ENCODE data around the gene PTMA. TPM values are rescaled to one million over a fixed set of nuclear protein-coding genes. Genes with fewer than 3 reads are reported as not detected.
"Not testable (repeated sequence)": the region's sequence is repeated elsewhere in the genome, so short reads cannot be mapped to it uniquely, and the experiment has no call there.

Gene PTMA
- polyA plus RNA-seq, 1 of the 3 experiments (the other 2 are of a cell fraction) = 767 TPM

DNA sequence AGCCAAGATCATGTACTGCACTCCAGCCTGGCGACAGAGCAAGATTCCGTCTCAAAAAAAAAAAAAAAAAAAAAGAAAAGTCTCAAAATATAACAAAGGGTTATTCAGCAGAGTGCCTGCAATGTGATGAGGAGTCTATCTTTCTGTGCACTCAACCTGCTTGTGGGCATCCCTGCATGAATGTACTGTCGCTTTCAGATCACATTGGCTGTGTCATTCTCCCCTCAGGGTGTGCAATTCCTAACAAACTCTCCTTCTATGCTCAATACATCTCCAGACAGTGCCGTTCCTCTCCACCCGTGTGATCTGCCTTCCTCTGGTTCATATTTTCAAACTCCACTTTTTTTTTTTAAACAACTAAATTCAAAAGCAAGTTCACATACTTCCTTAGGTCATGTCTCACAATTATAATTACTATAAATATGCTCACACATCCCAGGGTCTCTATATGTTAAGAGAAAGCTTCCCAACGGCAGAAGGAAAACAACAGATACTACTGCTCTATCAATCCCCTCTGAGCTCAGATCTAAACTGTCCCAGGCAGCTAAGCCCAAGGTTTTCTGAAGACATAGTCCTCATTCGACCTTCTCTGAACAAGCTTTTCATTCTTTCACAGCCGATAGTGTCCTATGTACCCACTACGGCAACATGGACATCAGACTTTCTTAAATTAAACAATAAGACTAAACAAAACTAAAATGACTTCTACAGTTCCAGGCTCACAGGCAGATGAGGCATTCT, 35.2 kb downstream of the PTMA start (continued):
- TF ChIP-seq, protein P1, sequence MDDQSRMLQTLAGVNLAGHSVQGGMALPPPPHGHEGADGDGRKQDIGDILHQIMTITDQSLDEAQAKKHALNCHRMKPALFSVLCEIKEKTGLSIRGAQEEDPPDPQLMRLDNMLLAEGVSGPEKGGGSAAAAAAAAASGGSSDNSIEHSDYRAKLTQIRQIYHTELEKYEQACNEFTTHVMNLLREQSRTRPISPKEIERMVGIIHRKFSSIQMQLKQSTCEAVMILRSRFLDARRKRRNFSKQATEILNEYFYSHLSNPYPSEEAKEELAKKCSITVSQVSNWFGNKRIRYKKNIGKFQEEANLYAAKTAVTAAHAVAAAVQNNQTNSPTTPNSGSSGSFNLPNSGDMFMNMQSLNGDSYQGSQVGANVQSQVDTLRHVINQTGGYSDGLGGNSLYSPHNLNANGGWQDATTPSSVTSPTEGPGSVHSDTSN (IDR thresholded peaks at IDR 0.05) = no peak
- TF ChIP-seq GATA2 (CRISPR knock-in tag; IDR thresholded peaks at IDR 0.05) (no peak), RCOR1 (IDR thresholded peaks at IDR 0.05; ENCODE audit: low read length) (no peak), RAD21 (IDR thresholded peaks at IDR 0.05; ENCODE audit: low read length) (no peak), TEAD4 (IDR thresholded peaks at IDR 0.05; ENCODE audit: borderline replicate concordance, insufficient read depth) (no peak), TAF1 (IDR thresholded peaks at IDR 0.05; ENCODE audit: borderline replicate concordance, low read depth, low read length) (no peak), FOXM1 (IDR thresholded peaks at IDR 0.05; ENCODE audit: low read depth) (no peak), TCF12 (IDR thresholded peaks at IDR 0.05) (no peak), CHD2 (IDR thresholded peaks at IDR 0.05; ENCODE audit: low read length, partially characterized antibody) (no peak), MXI1 (IDR thresholded peaks at IDR 0.05; ENCODE audit: low read depth, low read length) (no peak)

DNA sequence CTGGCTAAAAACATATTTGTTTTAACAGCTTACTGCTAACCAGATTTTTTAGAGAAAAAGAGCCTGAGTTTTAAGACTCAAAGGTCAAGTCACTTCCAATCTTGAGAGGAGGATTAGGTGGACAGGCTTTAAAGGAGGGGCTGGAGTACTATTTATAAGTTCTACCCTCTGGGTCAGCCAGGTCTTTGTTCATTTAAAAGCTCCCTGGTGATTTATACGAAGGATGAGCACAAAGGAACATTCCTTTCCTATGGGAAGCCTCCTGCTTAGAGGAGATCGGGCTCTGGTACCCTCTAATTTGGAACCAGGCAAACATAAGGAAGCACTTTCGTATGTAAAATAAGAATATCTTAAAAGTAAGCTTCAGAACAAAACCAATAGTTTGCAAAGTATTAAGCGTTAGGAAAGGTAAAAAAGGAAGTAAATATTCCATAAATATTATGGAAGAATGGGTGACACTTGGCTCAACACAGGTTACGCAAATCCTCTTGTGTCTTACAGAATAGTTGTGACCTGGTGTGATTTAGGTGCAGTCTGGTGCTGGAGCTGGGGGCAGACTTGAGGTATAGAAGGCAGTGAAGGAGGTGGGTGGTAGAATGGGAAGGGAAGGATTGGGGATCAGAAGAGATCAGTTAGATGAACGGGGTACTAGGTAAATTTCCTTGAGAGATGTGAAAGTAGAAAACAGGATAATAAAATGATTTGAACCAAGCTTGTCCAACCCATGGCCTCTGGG, 37.1 kb downstream of the PTMA start:
- H4K20me1 ChIP-seq (ENCODE audit: insufficient read depth) = no peaks in the 10 kb centered on the region
- peaks cover 0 to 4% of the 10 kb centered on the region in 2 experiments; a peak in 1 of 4 replicates for H3K4me1 ChIP-seq (ENCODE audit: control insufficient read depth in 1 of 2, insufficient read depth in 2 of 2, low read depth in 1 of 2, low read length in 1 of 2)
- 88% methylated on average over 6 of the region's 6 CpGs for WGBS (ENCODE audit: low lambda C conversion rate)
- TF ChIP-seq MEF2A (IDR thresholded peaks at IDR 0.05; ENCODE audit: borderline replicate concordance, low read depth) (no peak), MXI1 (IDR thresholded peaks at IDR 0.05; ENCODE audit: low read depth, low read length) (no peak), SIN3A (IDR thresholded peaks at IDR 0.05; ENCODE audit: borderline replicate concordance, low read depth, low read length) (no peak), EP300 (IDR thresholded peaks at IDR 0.05; ENCODE audit: borderline replicate concordance in 1 of 2, low read depth in 1 of 2, low read length in 1 of 2) (no peak), GABPA (IDR thresholded peaks at IDR 0.05; ENCODE audit: low read depth) (no peak), TCF12 (IDR thresholded peaks at IDR 0.05) (no peak)
- TF ChIP-seq, protein P2, sequence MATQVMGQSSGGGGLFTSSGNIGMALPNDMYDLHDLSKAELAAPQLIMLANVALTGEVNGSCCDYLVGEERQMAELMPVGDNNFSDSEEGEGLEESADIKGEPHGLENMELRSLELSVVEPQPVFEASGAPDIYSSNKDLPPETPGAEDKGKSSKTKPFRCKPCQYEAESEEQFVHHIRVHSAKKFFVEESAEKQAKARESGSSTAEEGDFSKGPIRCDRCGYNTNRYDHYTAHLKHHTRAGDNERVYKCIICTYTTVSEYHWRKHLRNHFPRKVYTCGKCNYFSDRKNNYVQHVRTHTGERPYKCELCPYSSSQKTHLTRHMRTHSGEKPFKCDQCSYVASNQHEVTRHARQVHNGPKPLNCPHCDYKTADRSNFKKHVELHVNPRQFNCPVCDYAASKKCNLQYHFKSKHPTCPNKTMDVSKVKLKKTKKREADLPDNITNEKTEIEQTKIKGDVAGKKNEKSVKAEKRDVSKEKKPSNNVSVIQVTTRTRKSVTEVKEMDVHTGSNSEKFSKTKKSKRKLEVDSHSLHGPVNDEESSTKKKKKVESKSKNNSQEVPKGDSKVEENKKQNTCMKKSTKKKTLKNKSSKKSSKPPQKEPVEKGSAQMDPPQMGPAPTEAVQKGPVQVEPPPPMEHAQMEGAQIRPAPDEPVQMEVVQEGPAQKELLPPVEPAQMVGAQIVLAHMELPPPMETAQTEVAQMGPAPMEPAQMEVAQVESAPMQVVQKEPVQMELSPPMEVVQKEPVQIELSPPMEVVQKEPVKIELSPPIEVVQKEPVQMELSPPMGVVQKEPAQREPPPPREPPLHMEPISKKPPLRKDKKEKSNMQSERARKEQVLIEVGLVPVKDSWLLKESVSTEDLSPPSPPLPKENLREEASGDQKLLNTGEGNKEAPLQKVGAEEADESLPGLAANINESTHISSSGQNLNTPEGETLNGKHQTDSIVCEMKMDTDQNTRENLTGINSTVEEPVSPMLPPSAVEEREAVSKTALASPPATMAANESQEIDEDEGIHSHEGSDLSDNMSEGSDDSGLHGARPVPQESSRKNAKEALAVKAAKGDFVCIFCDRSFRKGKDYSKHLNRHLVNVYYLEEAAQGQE (IDR thresholded peaks at IDR 0.05; ENCODE audit: low read depth, low read length) = no peak
- TF ChIP-seq, protein P3, sequence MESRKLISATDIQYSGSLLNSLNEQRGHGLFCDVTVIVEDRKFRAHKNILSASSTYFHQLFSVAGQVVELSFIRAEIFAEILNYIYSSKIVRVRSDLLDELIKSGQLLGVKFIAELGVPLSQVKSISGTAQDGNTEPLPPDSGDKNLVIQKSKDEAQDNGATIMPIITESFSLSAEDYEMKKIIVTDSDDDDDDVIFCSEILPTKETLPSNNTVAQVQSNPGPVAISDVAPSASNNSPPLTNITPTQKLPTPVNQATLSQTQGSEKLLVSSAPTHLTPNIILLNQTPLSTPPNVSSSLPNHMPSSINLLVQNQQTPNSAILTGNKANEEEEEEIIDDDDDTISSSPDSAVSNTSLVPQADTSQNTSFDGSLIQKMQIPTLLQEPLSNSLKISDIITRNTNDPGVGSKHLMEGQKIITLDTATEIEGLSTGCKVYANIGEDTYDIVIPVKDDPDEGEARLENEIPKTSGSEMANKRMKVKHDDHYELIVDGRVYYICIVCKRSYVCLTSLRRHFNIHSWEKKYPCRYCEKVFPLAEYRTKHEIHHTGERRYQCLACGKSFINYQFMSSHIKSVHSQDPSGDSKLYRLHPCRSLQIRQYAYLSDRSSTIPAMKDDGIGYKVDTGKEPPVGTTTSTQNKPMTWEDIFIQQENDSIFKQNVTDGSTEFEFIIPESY (IDR thresholded peaks at IDR 0.05; ENCODE audit: borderline replicate concordance, low read depth) = no peak
- H3F3A ChIP-seq (replicated peaks; ENCODE audit: insufficient read depth) = no peaks in the 10 kb centered on the region
- no peak for DNase-seq
- no peaks in the 10 kb centered on the region for H3K79me2 ChIP-seq (ENCODE audit: insufficient read depth)
- no peaks in the 10 kb centered on the region for H3K36me3 ChIP-seq (replicated peaks in 1 of 2; ENCODE audit: control insufficient read depth in 1 of 2, insufficient read depth in 2 of 2, low read length in 1 of 2)
- H3K27me3 ChIP-seq (ENCODE audit: insufficient read depth) = no peaks in the 10 kb centered on the region
- ChIA-PET POLR2A (no interaction called here), CTCF (interaction anchor here (1.4 kb wide), 1 partner anchor 31 kb away, joined by 6 read pairs; no protein-coding TSS in a partner anchor)
- no peak overlapping the region for H3K4me2 ChIP-seq
- no peak overlapping the region for H3K4me3 ChIP-seq (ENCODE audit: low read depth in 2 of 2, low read length in 1 of 2)
- no peaks in the 10 kb centered on the region for H3K9me2 ChIP-seq
- H2AFZ ChIP-seq (ENCODE audit: low read depth) = no peak overlapping the region
- no peak overlapping the region for H3K27ac ChIP-seq (ENCODE audit: low read depth in 2 of 2, low read length in 1 of 2)
- H3K9me3 ChIP-seq = no peaks in the 10 kb centered on the region
- H3K9ac ChIP-seq = no peak overlapping the region

DNA sequence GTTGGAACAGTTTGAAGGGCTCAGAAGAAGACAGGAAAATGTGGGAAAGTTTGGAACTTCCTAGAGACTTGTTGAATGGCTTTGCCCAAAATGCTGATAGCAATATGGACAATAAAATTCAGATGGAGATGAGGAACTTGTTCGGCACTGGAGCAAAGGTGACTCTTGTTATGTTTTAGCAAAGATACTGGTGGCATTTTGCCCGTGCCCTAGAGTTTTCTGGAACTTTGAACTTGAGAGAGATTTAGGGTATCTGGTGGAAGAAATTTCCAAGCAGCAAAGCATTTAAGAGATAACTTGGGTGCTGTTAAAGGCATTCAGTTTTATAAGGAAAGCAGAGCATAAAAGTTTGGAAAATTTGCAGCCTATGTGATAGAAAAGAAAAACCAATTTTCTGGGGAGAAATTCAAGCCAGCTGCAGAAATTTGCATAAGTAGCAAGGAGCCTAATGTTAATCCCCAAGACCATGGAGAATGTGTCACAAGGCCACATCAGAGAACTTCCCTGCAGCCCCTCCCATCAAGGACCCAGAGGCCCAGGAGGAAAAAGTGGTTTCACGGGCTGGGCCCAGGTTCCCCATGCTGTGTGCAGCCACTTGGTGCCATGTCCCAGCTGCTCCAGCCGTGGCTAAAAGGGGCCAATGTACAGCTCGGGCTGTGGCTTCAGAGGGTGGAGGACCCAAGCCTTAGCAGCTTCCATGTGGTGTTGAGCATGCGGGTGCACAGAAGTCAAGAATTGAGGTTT, 40.0 kb downstream of the PTMA start:
- H3K9me3 ChIP-seq; H3K9ac ChIP-seq; H3K27me3 ChIP-seq (ENCODE audit: insufficient read depth); H2AFZ ChIP-seq (ENCODE audit: low read depth); H3K4me3 ChIP-seq (ENCODE audit: low read depth in 2 of 2, low read length in 1 of 2); H3K36me3 ChIP-seq (replicated peaks in 1 of 2; ENCODE audit: control insufficient read depth in 1 of 2, insufficient read depth in 2 of 2, low read length in 1 of 2); H3K4me2 ChIP-seq; H3F3A ChIP-seq (replicated peaks; ENCODE audit: insufficient read depth); H4K20me1 ChIP-seq (ENCODE audit: insufficient read depth); H3K4me1 ChIP-seq (ENCODE audit: control insufficient read depth in 1 of 2, insufficient read depth in 2 of 2, low read depth in 1 of 2, low read length in 1 of 2); POLR2A ChIA-PET; H3K9me2 ChIP-seq; H3K79me2 ChIP-seq (ENCODE audit: insufficient read depth); DNase-seq; H3K27ac ChIP-seq (ENCODE audit: low read depth in 2 of 2, low read length in 1 of 2): not testable (repeated sequence)
- CTCF ChIA-PET = interaction anchor here (0.5 to 1.2 kb wide), 2 partner anchors 24 to 33 kb away, joined by 3 read pairs; no protein-coding TSS in a partner anchor
- WGBS (ENCODE audit: low lambda C conversion rate) = 86% methylated on average over 6 of the region's 6 CpGs

Measured in SK-N-SH (cell line).